HG03354 (cell line): ENCODE measurements around the gene HLA-F.

ENCODE experiments used
- ATAC-seq: cut with Tn5 transposase; IDR thresholded peaks from one replicate; pipeline ENCODE4 v1.9.1; 2021; ENCODE audit warnings: mild to moderate bottlenecking; ENCODE audit not compliant: unreplicated experiment, poor library complexity, severe bottlenecking

HLA-F gene

GRCh38 chr6:29741592-29741991 lies 18.4 kb downstream of the HLA-F start:
- no peak for ATAC-seq

GRCh38 chr6:29742127-29742526 lies 18.9 kb downstream of the HLA-F start:
- no peak for ATAC-seq

DNA sequence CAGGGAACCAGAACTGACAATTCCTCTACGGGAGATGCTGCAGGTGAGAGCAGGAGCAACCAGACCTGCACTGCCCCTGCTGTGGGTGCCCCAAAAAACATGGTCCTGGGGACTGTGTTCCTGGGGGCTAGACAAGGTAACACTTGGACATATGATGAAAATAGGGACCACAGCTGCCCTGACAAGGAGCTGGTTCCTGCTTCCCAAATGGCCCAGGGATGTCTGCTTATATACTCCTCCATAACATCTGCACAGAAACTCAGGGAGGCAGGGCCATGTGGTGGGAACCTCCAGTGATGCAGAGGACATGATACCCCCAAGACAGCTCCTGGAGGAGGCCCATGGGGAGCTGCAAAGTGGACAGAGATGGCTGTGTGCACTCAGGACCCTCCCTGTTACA lies 19.8 kb downstream of the HLA-F start:
- ATAC-seq, result no peak

DNA sequence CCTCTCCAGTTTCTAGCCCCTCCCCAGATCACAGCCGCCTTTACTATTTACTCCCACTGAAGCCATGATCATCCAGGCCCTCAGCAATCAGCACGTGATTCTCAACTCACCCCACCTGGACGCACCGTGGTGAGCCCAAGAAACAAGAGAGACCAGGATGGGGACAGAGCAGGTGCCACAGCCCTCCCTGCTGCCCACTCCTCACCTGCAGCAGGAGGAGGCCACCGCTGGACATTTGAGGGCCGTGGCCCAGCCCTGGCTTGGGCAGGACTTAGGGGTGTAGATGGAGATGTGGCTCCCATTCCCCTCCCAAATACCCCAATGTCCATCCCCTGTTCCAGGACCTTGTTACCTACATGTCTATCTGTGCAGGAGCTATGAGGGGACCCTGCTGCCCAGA lies 20.3 kb downstream of the HLA-F start:
- no peak for ATAC-seq

GRCh38 chr6:29744131-29744530 lies 20.9 kb downstream of the HLA-F start:
- no peak for ATAC-seq

DNA sequence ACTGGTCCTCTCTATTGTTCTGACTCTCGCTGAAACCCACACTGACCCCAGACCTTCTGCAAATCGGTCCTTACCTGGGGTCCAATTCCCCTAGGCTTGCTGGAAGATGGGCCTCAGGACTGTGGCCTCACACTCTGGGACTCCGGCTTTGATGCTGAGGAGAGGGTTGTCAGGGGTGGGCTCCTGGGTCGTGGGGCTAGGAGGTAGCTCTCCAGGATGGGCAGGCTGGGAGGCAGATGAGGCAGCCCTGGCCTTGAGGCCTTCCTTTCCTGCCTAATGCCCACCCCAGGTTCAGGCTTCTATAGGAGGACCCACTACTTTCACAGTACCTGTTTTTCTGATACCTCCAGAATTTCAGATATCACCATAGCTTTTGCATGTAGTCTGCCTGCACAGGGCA lies 21.4 kb downstream of the HLA-F start:
- ATAC-seq, result no peak

GRCh38 chr6:29745386-29745785 lies 22.2 kb downstream of the HLA-F start:
- ATAC-seq, result no peak

GRCh38 chr6:29745855-29746449 lies 22.7 kb downstream of the HLA-F start:
- ATAC-seq, result no peak

GRCh38 chr6:29746846-29747687 lies 23.8 kb downstream of the HLA-F start:
- ATAC-seq, result no peak

DNA sequence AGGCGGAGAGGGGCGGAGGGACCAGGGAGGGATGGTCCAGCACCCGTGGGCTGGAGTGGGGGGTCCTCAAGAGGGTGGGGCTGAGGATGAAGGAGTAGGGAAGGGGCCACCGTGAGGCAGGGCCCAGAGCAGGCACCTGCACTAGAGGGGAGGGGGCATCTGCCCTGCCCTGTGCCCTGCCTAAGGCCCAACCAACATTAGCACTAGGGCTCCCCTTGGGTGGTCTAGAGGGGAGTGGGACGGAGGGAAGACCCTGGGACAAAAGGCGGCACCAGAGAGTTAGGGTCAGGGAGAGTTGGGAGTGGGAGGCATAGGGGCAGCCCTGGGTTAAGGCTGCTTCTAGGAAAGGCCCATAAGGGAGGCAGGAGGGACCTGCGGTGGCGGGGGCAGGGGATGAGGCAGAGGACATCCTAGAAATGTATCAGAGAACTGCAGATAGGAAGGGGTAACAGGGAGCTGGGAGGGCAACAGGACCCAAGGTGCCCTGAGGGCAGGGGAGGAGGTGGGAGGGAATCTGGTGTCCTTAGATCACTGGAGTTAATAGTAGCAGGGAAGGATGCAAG lies 24.5 kb downstream of the HLA-F start:
- no peak for ATAC-seq

GRCh38 chr6:29748391-29749307 lies 25.4 kb downstream of the HLA-F start:
- ATAC-seq, result peak; percentile 79

DNA sequence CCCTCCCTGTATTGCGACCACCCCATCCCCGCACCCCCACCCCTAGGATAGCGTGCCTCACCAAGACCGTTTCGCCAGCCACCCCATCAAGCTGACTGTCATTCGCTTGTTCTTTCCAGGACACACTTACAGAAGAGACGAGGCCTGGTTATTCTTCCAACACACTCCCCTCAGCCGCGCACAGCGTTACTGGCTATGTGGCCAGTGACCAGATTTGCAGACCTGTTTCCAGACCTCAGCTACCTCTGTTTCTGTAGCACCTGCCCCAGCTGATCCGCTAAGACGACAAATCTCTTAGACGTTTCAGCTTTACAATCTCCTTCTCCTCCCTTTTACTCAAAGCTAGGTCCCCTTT lies 26.1 kb downstream of the HLA-F start:
- peak; percentile 1 for ATAC-seq

DNA sequence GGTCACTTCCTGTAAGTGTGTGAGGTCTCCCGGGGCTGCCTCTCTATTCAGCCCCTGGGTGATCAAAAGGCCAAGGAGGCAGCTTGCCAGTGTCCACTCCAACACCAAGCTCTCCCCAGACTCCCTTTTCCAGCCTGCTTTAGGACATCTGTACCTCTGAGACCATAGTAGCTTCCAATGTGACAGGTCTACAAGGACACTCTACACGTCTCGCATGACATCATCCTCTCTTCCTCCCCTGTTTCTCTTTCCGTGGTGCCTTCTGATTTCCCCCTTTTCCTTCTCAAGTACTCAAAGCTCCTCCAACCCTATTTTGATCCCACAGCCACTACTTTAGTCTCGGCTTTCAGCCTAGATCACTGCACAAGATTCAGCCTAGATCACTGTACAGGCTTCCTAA lies 26.4 kb downstream of the HLA-F start:
- no peak for ATAC-seq

DNA sequence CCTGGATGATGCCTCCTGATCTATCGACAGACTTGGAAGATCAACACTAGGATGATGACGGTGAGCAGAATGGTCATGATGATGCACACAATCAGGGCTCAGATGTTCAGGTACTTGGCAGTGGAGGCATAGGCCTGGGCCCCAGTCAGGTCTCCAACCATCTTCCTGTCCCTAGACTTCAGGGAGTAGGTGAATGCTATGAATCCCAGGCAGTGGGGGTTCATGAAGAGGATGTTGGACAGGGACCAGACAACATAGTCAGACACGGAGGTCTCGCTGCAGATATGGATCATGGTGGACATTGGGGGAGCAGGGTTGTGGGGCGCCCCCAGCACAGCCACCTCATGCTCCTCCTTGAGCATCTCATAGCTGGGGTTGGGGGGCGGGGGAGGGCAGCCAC lies 27.5 kb downstream of the HLA-F start:
- no peak for ATAC-seq

DNA sequence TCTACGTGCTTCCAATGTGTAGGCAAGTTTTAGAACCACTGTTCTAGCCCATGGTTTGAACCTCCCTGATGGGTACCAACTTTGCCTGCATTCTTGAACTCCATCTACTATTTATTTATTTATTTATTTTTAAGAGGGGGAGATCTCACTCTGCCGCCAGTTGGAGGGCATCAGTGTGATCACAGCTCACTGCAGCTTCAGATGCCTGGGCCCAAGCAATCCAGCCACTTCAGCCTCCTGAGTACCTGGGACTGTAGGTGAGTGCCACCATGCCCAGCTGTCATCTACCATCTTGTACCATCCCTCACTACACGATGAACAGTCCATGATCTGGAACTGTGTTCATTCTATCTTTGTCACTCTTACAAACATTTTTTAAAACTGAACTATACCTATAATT lies 28.2 kb downstream of the HLA-F start:
- no peak for ATAC-seq

DNA sequence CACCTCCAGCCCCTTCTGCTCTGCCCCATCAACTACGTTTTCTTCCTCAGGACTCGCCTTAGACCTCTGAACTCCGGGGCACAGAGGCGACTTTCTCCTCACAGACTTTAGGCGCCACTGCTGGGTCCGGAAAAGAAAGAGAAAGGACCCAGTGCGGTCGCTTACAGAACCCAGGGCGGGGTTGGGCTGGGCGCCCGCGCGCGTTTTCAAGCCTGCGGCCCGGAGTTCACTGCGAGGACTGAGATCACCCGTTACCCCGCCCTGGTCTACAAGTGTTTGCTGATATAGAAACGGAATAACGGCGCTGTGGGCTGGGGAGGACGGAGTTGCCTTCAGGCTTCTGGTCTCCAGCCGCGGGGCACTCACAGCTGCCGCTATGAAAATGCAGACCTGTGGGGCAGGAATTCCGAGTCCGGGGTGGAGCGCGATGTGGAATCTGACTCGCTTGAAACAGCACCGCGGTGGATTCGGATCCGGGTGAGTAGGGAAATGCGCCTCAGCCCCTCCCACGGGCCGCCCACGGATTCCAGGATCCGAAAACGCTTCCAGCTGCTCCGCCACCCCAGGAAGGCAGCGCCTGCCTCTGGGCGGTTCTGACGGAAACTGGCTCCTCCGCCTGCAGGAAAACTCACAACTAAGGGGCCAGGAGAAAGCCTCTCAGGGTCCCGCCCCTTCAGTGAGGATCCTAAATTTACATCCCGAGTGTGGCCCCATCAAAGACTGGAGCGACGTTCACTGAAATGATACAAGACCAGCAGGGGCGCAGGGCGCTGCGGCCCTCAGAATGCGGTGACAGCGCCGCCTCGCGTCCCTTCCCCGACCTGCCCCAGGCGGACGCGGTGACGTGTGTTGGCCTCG lies 29.4 kb downstream of the HLA-F start:
- peak; percentile 73 for ATAC-seq

GRCh38 chr6:29753309-29753644 lies 30.0 kb downstream of the HLA-F start:
- no peak for ATAC-seq

DNA sequence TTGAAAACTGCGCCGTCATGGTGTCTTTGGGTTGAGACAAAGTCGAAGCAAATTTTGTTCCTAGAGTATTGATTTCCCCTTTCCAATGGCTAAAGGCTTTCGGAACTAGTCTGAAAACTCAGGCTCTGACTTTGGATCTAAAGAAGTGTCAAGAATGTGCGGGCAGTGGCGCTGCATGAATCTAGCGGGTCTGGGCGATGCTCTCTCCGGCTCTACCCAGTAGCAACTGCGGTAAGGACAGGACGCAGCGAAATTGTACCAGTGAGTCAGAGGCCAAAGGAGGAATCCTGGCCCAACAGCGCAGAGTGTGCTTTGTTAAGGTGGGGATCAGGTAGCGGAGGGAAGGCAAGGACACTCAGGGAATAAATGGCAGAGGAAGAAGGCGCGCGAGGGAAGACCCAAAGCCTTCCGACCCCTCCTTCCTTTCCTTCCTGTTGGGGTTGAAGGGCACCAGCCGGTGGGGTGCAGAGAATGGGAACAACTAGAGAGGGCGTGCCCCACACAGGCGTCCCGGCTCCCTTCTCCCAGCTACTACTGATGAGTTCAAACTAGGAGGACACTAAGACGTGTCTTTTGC lies 32.1 kb downstream of the HLA-F start:
- no peak for ATAC-seq

GRCh38 chr6:29757282-29757681 lies 34.0 kb downstream of the HLA-F start:
- ATAC-seq, result no peak
